Common myeloid progenitor, CD34-positive (primary cell): ENCODE data around the gene FABP1.

Experiments
- CTCF ChIA-PET: fragments of 350-600 bp; sonication (Branson Sonifier 250); formaldehyde crosslinking; loops from one replicate; lab custom pipeline; 2021; ENCODE audit warnings: antibody characterized with exemption; lab: Charles Lee
- POLR2A ChIA-PET: fragments of 350-600 bp; sonication (Branson Sonifier 250); formaldehyde crosslinking; loops from one replicate; lab custom pipeline; 2021; ENCODE audit warnings: antibody characterized with exemption; lab: Charles Lee
- DNase-seq, 3 donors: peaks; one replicate each; pipeline versions ENCODE4 v3.0.0 to v3.0.0-alpha.2; 2013
- H3K27ac ChIP-seq, 2 experiments: 1 replicate in 1 of 2; 2 replicates in 1 of 2; pipeline ENCODE4 v1.7.0; 2013; ENCODE audit warnings: inconsistent platforms in 2 of 2, low read length in 2 of 2, mild to moderate bottlenecking in 2 of 2, low read depth in 1 of 2, moderate library complexity in 1 of 2; ENCODE audit not compliant: severe bottlenecking in 2 of 2, insufficient read depth in 1 of 2, poor library complexity in 1 of 2
- H3K27me3 ChIP-seq, 5 experiments: replicated peaks in 2 of 5; 1 replicate in 3 of 5; 2 replicates in 2 of 5; pipeline versions ENCODE4 v1.6.1 to v1.7.0; 2013; ENCODE audit warnings: low read length in 4 of 5, mild to moderate bottlenecking in 2 of 5, moderate library complexity in 2 of 5, inconsistent platforms in 1 of 5; ENCODE audit not compliant: insufficient read depth in 5 of 5, control insufficient read depth in 4 of 5
- H3K36me3 ChIP-seq, 4 experiments: 1 replicate in 2 of 4; 2 replicates in 2 of 4; pipeline versions ENCODE4 v1.6.1 to v1.7.0; 2013; ENCODE audit warnings: low read length in 3 of 4, control low read depth in 1 of 4, mild to moderate bottlenecking in 1 of 4; ENCODE audit not compliant: control insufficient read depth in 4 of 4, insufficient read depth in 4 of 4
- H3K4me1 ChIP-seq, 4 experiments: 1 replicate in 3 of 4; 2 replicates in 1 of 4; pipeline versions ENCODE4 v1.6.1 to v1.7.1; 2013; ENCODE audit warnings: low read length in 3 of 4, mild to moderate bottlenecking in 3 of 4, control low read depth in 1 of 4, inconsistent platforms in 1 of 4, moderate library complexity in 1 of 4; ENCODE audit not compliant: control insufficient read depth in 4 of 4, insufficient read depth in 4 of 4; ENCODE audit errors: control extremely low read depth in 1 of 4
- H3K4me3 ChIP-seq, 7 experiments: 1 replicate in 4 of 7; 2 replicates in 3 of 7; pipeline versions ENCODE4 v1.5.1 to v1.7.0; 2013; ENCODE audit warnings: mild to moderate bottlenecking in 7 of 7, low read length in 6 of 7, moderate library complexity in 6 of 7, inconsistent platforms in 2 of 7, low read depth in 2 of 7, control low read depth in 1 of 7; ENCODE audit not compliant: insufficient read depth in 4 of 7, control insufficient read depth in 1 of 7; ENCODE audit errors: extremely low read depth in 1 of 7
- H3K9me3 ChIP-seq, 5 experiments: 1 replicate in 4 of 5; 2 replicates in 1 of 5; pipeline versions ENCODE4 v1.6.1 to v1.7.1; 2013; ENCODE audit warnings: low read length in 4 of 5, mild to moderate bottlenecking in 2 of 5, inconsistent platforms in 1 of 5, low read depth in 1 of 5, moderate library complexity in 1 of 5; ENCODE audit not compliant: control insufficient read depth in 4 of 5, insufficient read depth in 2 of 5; ENCODE audit errors: control extremely low read depth in 1 of 5
- WGBS: methylation state at CpG from one replicate; pipeline ENCODE4 v1.1.5; 2013; ENCODE audit not compliant: insufficient coverage; 5-methylcytosine and 5-hydroxymethylcytosine counted together

Gene FABP1

GRCh38 chr2:88098558-88098900, 29.3 kb downstream of the FABP1 start:
- POLR2A ChIA-PET = no interaction called here

GRCh38 chr2:88097891-88098557, 29.8 kb downstream of the FABP1 start:
- ChIA-PET CTCF (no interaction called here), POLR2A (no interaction called here)
- DNase-seq = no peak
- Histone ChIP-seq H3K36me3 (no peaks in the 10 kb centered on the region), H3K27ac (no peak overlapping the region), H3K9me3 (no peaks in the 10 kb centered on the region), H3K4me3 (no peak overlapping the region), H3K4me1 (peaks cover 0 to 2% (median 0%) of the 10 kb centered on the region in 4 experiments), H3K27me3 (no peaks in the 10 kb centered on the region)
- 100% methylated on average over 4 of the region's 4 CpGs for WGBS

More at GRCh38 chr2:88098558-88098900, 29.3 kb downstream of the FABP1 start:
- Histone ChIP-seq H3K27ac (no peak overlapping the region), H3K9me3 (no peaks in the 10 kb centered on the region), H3K4me1 (no peaks in the 10 kb centered on the region), H3K36me3 (no peaks in the 10 kb centered on the region), H3K27me3 (no peaks in the 10 kb centered on the region), H3K4me3 (no peak overlapping the region)
- no peak for DNase-seq
- CTCF ChIA-PET = no interaction called here

GRCh38 chr2:88097192-88097591, 30.7 kb downstream of the FABP1 start:
- WGBS = 93% methylated on average over 2 of the region's 3 CpGs
- Histone ChIP-seq H3K4me3 (no peak overlapping the region), H3K9me3 (no peaks in the 10 kb centered on the region), H3K4me1 (peaks cover 0 to 10% (median 2%) of the 10 kb centered on the region in 4 experiments), H3K27me3 (no peaks in the 10 kb centered on the region), H3K27ac (no peak overlapping the region), H3K36me3 (no peaks in the 10 kb centered on the region)
- DNase-seq = no peak
- CTCF ChIA-PET = interaction anchor here (0.6 kb wide), 1 partner anchor 23 kb away, joined by 3 read pairs; no protein-coding TSS in a partner anchor
- POLR2A ChIA-PET = interaction anchor here (0.6 kb wide), 1 partner anchor 1202 kb away, joined by 4 read pairs; no protein-coding TSS in a partner anchor

- 94% methylated on average over 3 of the region's 5 CpGs for WGBS
- ChIA-PET CTCF (interaction anchor here (0.6 kb wide), 1 partner anchor 23 kb away, joined by 3 read pairs; no protein-coding TSS in a partner anchor), POLR2A (interaction anchor here (0.6 kb wide), 1 partner anchor 1201 kb away, joined by 4 read pairs; no protein-coding TSS in a partner anchor)
- Histone ChIP-seq H3K4me3 (no peak overlapping the region), H3K9me3 (no peaks in the 10 kb centered on the region), H3K27ac (no peak overlapping the region), H3K27me3 (no peaks in the 10 kb centered on the region), H3K36me3 (no peaks in the 10 kb centered on the region), H3K4me1 (peaks cover 0 to 15% (median 4%) of the 10 kb centered on the region in 4 experiments)
- DNase-seq = no peak
Observed at GRCh38 chr2:88096708-88097107, 31.2 kb downstream of the FABP1 start.

GRCh38 chr2:88095022-88095421, 32.8 kb downstream of the FABP1 start:
- Histone ChIP-seq H3K4me3 (no peak overlapping the region), H3K36me3 (no peaks in the 10 kb centered on the region), H3K27ac (no peak overlapping the region), H3K27me3 (no peaks in the 10 kb centered on the region), H3K4me1 (peaks cover 2 to 25% (median 11%) of the 10 kb centered on the region in 4 experiments), H3K9me3 (no peaks in the 10 kb centered on the region)
- ChIA-PET POLR2A (no interaction called here), CTCF (interaction anchor here (1.1 kb wide), 1 partner anchor 9 kb away, joined by 3 read pairs; no protein-coding TSS in a partner anchor)
- DNase-seq = no peak
- 100% methylated on average over 1 of the region's 3 CpGs for WGBS

- peaks cover 2 to 27% (median 13%) of the 10 kb centered on the region in 4 experiments for H3K4me1 ChIP-seq
- H3K27me3 ChIP-seq = no peaks in the 10 kb centered on the region
- H3K36me3 ChIP-seq = no peaks in the 10 kb centered on the region
- H3K27ac ChIP-seq = no peak overlapping the region
- H3K9me3 ChIP-seq = no peaks in the 10 kb centered on the region
- DNase-seq = peak in 2 of 3 donors; percentile 11 to 12
- H3K4me3 ChIP-seq = no peak overlapping the region
- POLR2A ChIA-PET = no interaction called here
- CTCF ChIA-PET = interaction anchor here (1.2 to 1.8 kb wide), 2 partner anchors 8 to 10 kb away, joined by 3 to 4 read pairs; no protein-coding TSS in a partner anchor
Observed at GRCh38 chr2:88092773-88093172, 35.1 kb downstream of the FABP1 start.

- 66% methylated on average over 3 of the region's 3 CpGs for WGBS
- Histone ChIP-seq H3K27ac (no peak overlapping the region), H3K4me1 (peaks cover 2 to 27% (median 13%) of the 10 kb centered on the region in 4 experiments), H3K27me3 (no peaks in the 10 kb centered on the region), H3K9me3 (no peaks in the 10 kb centered on the region), H3K4me3 (no peak overlapping the region), H3K36me3 (no peaks in the 10 kb centered on the region)
- peak in 2 of 3 donors; percentile 50 to 51 for DNase-seq
- ChIA-PET CTCF (interaction anchor here (1.2 to 1.8 kb wide), 2 partner anchors 9 to 11 kb away, joined by 3 to 4 read pairs; no protein-coding TSS in a partner anchor), POLR2A (no interaction called here)
Observed at GRCh38 chr2:88091943-88092342, 35.9 kb downstream of the FABP1 start.
